ENCODE data around the gene EDRF1. TPM values are rescaled to one million over a fixed set of nuclear protein-coding genes. Genes with fewer than 3 reads are reported as not detected.

EDRF1 gene
- total RNA-seq, 2 experiments from 2014 or later = 117 to 232 TPM

DNA sequence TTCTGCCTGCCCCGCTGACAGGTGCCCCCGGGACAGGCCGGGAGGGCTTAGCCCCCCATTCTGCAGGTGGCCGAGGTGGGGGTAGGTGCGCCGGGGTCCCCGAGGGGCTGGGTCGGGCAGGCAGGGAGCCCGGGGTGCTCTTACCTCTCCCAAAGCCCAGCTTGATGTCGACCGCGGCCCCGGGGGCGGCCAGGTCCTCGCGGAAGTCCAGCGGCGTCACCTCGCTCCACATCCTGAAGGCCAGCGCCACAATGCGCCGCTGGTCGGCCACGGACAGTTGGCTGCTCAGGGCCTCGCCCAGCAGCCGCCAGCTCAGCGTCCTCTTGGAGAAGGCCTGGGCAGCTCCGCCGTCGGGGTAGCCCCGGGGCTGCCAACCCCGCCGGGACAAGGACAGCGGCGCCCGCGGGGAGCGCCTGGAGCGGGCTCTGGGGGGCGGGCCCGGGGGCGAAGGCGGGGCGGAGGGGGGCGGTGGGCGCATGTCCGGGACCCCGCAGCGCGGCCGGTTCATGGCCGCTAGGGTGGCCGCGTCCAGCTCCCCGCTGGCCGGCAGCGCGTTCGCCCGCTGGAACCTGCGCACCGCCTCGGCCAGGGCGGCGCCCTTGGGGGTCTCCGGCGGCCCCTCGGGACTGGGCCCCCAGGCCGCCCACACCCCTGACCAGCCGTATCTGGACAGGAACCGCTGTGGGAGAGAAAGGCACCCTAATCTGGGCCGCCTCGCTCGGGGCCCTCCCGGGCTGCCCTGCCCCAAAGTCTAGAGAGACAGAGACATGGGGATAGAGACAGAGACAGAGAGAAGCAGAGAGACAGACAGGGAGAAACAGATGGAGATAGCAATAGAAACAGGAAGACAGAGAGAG lies 54.4 kb downstream of the EDRF1 start:
- no peak overlapping the region for H2AFZ ChIP-seq (ENCODE audit: low read length)
- H4K20me1 ChIP-seq (ENCODE audit: insufficient read depth, low read length) = no peaks in the 10 kb centered on the region
- no peaks in the 10 kb centered on the region for H3K9me3 ChIP-seq (ENCODE audit: low read length)
- TF ChIP-seq, protein P1, sequence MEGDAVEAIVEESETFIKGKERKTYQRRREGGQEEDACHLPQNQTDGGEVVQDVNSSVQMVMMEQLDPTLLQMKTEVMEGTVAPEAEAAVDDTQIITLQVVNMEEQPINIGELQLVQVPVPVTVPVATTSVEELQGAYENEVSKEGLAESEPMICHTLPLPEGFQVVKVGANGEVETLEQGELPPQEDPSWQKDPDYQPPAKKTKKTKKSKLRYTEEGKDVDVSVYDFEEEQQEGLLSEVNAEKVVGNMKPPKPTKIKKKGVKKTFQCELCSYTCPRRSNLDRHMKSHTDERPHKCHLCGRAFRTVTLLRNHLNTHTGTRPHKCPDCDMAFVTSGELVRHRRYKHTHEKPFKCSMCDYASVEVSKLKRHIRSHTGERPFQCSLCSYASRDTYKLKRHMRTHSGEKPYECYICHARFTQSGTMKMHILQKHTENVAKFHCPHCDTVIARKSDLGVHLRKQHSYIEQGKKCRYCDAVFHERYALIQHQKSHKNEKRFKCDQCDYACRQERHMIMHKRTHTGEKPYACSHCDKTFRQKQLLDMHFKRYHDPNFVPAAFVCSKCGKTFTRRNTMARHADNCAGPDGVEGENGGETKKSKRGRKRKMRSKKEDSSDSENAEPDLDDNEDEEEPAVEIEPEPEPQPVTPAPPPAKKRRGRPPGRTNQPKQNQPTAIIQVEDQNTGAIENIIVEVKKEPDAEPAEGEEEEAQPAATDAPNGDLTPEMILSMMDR (conservative IDR thresholded peaks at IDR 0.05; ENCODE audit: low read length) = no peak
- TF ChIP-seq EZH2phosphoT487 (IDR thresholded peaks at IDR 0.05; ENCODE audit: borderline replicate concordance, low read depth, low read length) = no peak
- H3K4me2 ChIP-seq (ENCODE audit: low read length) = no peak overlapping the region
- ChIA-PET POLR2A (no interaction called here), CTCF (ENCODE audit: unreplicated experiment) (no interaction called here)
- no TSS peak for BruUV-seq (replicated peaks)
- no peak overlapping the region for H3K4me3 ChIP-seq (ENCODE audit: low read depth, low read length, poor library complexity, severe bottlenecking)
- no peak for DNase-seq (ENCODE audit: low spot score)
- intact Hi-C loops (cut with micrococcal nuclease; ENCODE audit: unreplicated experiment) = no loop called here
- H3K36me3 ChIP-seq (ENCODE audit: insufficient read depth, low read length) = peaks cover 7% of the 10 kb centered on the region; the same call in 1 of the 2 replicates
- H3K4me1 ChIP-seq (ENCODE audit: insufficient read depth, low read length, poor library complexity, severe bottlenecking) = no peaks in the 10 kb centered on the region
- no peaks in the 10 kb centered on the region for H3K9me2 ChIP-seq (ENCODE audit: insufficient read depth, low read length)
- no peak overlapping the region for H3K27ac ChIP-seq (ENCODE audit: low read depth, low read length, poor library complexity, severe bottlenecking)
- no peaks in the 10 kb centered on the region for H3K79me2 ChIP-seq (ENCODE audit: insufficient read depth, low read depth, low read length)

DNA sequence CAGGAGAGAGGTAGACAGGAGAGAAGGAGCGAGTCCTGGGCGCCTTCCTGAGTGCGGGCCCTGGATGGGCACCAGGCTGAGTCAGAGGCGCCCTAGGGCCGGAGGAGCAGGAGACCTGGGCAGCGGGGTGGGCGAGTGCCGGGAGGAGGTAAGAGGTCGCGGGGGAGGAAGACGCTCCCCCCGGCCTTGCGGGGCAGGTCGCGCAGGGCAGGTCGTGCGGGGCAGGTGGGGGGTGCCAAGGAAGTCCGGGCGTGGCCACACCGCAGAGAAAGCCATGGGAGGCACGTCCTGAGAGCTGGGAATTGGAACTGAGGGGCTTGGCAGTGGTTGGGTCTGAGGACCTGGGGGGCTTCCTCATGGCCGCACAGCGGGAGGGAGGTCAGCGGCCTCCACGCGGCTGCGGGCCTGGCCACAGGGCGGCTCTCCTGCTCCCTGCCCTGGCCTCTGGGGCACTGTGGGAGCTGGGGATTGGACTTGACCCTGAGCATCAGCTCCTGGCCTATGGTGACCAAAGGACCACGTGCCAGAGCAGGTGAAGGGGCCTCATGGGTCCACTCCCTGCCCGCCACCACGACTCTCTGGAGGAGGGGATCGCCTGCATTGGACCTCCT lies 55.2 kb downstream of the EDRF1 start:
- no peaks in the 10 kb centered on the region for H3K79me2 ChIP-seq (ENCODE audit: insufficient read depth, low read depth, low read length)
- POLR2A ChIA-PET = no interaction called here
- no peak overlapping the region for H3K4me2 ChIP-seq (ENCODE audit: low read length)
- intact Hi-C loops (cut with micrococcal nuclease; ENCODE audit: unreplicated experiment) = no loop called here
- no peaks in the 10 kb centered on the region for H3K9me2 ChIP-seq (ENCODE audit: insufficient read depth, low read length)
- no TSS peak for BruUV-seq (replicated peaks)
- H3K4me1 ChIP-seq (ENCODE audit: insufficient read depth, low read length, poor library complexity, severe bottlenecking) = no peaks in the 10 kb centered on the region
- no peak for TF ChIP-seq EZH2phosphoT487 (IDR thresholded peaks at IDR 0.05; ENCODE audit: borderline replicate concordance, low read depth, low read length)
- TF ChIP-seq, protein P1 (conservative IDR thresholded peaks at IDR 0.05; ENCODE audit: low read length) = no peak
- H3K27ac ChIP-seq (ENCODE audit: low read depth, low read length, poor library complexity, severe bottlenecking) = no peak overlapping the region
- no peak overlapping the region for H3K4me3 ChIP-seq (ENCODE audit: low read depth, low read length, poor library complexity, severe bottlenecking)
- CTCF ChIA-PET (ENCODE audit: unreplicated experiment) = no interaction called here
- no peaks in the 10 kb centered on the region for H3K9me3 ChIP-seq (ENCODE audit: low read length)
- no peak overlapping the region for H2AFZ ChIP-seq (ENCODE audit: low read length)
- no peaks in the 10 kb centered on the region for H3K36me3 ChIP-seq (ENCODE audit: insufficient read depth, low read length)
- no peaks in the 10 kb centered on the region for H4K20me1 ChIP-seq (ENCODE audit: insufficient read depth, low read length)
- DNase-seq (ENCODE audit: low spot score) = no peak
